Measurements from ENCODE around the gene CBX8. TPM values are rescaled to one million over a fixed set of nuclear protein-coding genes. Genes with fewer than 3 reads are reported as not detected.

CBX8 gene
- total and polyA plus RNA-seq, 2 of the 13 experiments (the other 11 are each of a cell fraction or from before 2014, with no cell fraction given), result 0.34 to 12.6 TPM

DNA sequence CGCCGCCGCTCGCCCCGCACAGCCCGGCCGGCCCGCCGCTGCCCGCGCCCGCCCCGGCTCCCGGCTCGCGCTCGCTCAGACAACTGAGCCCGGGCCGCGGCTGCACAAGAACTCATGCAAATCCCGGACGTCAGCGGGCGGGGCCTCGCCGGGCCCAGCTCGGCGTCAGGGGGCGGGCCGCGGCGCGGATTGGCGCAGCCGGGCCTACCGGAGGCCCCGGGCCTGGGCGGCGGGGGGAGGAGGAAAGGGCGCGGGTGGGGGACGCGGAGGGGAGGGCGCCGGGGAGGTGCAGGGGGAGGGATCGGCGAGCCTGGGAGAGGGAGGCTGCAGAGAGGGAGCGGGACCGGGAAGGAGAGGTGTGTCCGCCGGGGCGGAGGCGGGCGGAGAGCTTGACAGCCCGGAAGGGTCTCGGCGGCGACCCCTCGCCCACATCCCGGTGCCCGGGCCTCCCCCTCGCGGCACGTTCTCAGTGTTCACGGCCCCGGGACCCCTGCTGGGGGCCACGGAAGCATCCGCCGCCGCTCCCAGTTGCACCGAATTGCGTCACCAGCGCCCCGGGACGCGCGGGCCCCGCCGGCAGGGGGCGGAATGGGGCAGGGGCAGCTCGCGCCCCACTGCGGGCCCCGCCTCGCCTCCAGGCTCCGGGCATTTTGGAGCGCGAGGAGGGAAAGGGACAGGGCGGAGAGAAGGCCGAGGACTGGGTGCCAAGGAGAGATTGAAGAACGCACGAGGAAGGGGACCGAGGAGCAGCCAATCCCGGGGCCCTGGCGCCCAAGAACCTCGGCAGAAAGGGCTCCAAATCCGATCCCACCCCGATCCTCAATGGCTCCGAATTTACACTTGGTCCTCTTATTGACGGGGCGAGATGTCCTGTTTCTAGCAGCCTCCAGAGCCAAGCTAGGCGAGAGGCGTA, 42.7 kb upstream of the CBX8 start, which contains the start of gene CBX4 (continued):
- TF ChIP-seq AGO2 (optimal IDR thresholded peaks at IDR 0.05; ENCODE audit: low read depth, low read length), result peak; percentile 82
- TF ChIP-seq ZNF142 (CRISPR knock-in tag; IDR thresholded peaks at IDR 0.05), result peak; percentile 59
- TF ChIP-seq ZSCAN30 (CRISPR knock-in tag; IDR thresholded peaks at IDR 0.05), result no peak
- peak; percentile 58 for TF ChIP-seq ZNF768 (CRISPR knock-in tag; IDR thresholded peaks at IDR 0.05)
- TF ChIP-seq MXD1 (CRISPR knock-in tag; IDR thresholded peaks at IDR 0.05), result peak; percentile 29; the same call in 1 of the 2 replicates
- TF ChIP-seq ZSCAN25 (CRISPR knock-in tag; IDR thresholded peaks at IDR 0.05), result peak; percentile 100
- TF ChIP-seq, protein P1, sequence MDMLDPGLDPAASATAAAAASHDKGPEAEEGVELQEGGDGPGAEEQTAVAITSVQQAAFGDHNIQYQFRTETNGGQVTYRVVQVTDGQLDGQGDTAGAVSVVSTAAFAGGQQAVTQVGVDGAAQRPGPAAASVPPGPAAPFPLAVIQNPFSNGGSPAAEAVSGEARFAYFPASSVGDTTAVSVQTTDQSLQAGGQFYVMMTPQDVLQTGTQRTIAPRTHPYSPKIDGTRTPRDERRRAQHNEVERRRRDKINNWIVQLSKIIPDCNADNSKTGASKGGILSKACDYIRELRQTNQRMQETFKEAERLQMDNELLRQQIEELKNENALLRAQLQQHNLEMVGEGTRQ (IDR thresholded peaks at IDR 0.05; ENCODE audit: low read depth, low read length), result no peak
- TF ChIP-seq, protein P1 (CRISPR knock-in tag; IDR thresholded peaks at IDR 0.05; ENCODE audit: borderline replicate concordance), result no peak; the same call in 1 of the 2 replicates
- peak; percentile 98 for TF ChIP-seq HNRNPK (IDR thresholded peaks at IDR 0.05; ENCODE audit: low read depth, low read length, poor library complexity, severe bottlenecking)
- TF ChIP-seq MXI1 (IDR thresholded peaks at IDR 0.05; ENCODE audit: borderline replicate concordance, low read depth, low read length), result peak; percentile 38; the same call in 1 of the 3 replicates
- peak in 1 of 2 experiments; percentile 51; a peak in 1 of 4 replicates for TF ChIP-seq EP300 (IDR thresholded peaks at IDR 0.05; ENCODE audit: low read depth in 2 of 2, low read length in 2 of 2)
- TF ChIP-seq EP300 (CRISPR knock-in tag; IDR thresholded peaks at IDR 0.05; ENCODE audit: borderline replicate concordance), result peak; percentile 83
- TF ChIP-seq NONO (IDR thresholded peaks at IDR 0.05), result no peak
- peak; percentile 75 for TF ChIP-seq NONO (CRISPR knock-in tag; conservative IDR thresholded peaks at IDR 0.05)
- TF ChIP-seq NFYB (CRISPR knock-in tag; IDR thresholded peaks at IDR 0.05), result peak; percentile 55
- peak; percentile 84; the same call in 1 of the 2 replicates for TF ChIP-seq MED13 (CRISPR knock-in tag; IDR thresholded peaks at IDR 0.05)
- 0 out of 2 replicates have a peak, but pooled peaks have one; percentile 6 for TF ChIP-seq MIXL1 (CRISPR knock-in tag; IDR thresholded peaks at IDR 0.05)
- TF ChIP-seq SMAD1 (CRISPR knock-in tag; IDR thresholded peaks at IDR 0.05; ENCODE audit: borderline replicate concordance, low read depth), result peak; percentile 91; the same call in 1 of the 2 replicates
- TF ChIP-seq ZBTB3 (CRISPR knock-in tag; IDR thresholded peaks at IDR 0.05; ENCODE audit: borderline replicate concordance, low read depth), result peak; percentile 57; the same call in 1 of the 2 replicates
- TF ChIP-seq ZNF224 (CRISPR knock-in tag; IDR thresholded peaks at IDR 0.05), result 0 out of 2 replicates have a peak, but pooled peaks have one; percentile 74
- 0 out of 2 replicates have a peak, but pooled peaks have one; percentile 47 for TF ChIP-seq ZNF333 (CRISPR knock-in tag; IDR thresholded peaks at IDR 0.05; ENCODE audit: borderline replicate concordance)

Measured in HepG2 (cell line).